Thyroid gland (tissue), 4 donors: ENCODE data around the gene GAB3.

Experiments
- CTCF ChIP-seq, 6 experiments: fragments of 200-600 bp in 3 of 6; fragments of 450-650 bp in 3 of 6; sonication (generic) in 3 of 6; IDR thresholded peaks; one replicate each; pipeline ENCODE4 v1.5.1; 2016 to 2019; ENCODE audit warnings: antibody characterized with exemption in 6 of 6, mild to moderate bottlenecking in 2 of 6, inconsistent platforms in 1 of 6, moderate library complexity in 1 of 6
- POLR2A ChIP-seq, 2 donors: fragments of 450-650 bp; IDR thresholded peaks; one replicate each; pipeline ENCODE4 v1.6.1; 2017; ENCODE audit warnings: antibody characterized with exemption in 2 of 2, mild to moderate bottlenecking in 2 of 2, moderate library complexity in 1 of 2

DNA sequence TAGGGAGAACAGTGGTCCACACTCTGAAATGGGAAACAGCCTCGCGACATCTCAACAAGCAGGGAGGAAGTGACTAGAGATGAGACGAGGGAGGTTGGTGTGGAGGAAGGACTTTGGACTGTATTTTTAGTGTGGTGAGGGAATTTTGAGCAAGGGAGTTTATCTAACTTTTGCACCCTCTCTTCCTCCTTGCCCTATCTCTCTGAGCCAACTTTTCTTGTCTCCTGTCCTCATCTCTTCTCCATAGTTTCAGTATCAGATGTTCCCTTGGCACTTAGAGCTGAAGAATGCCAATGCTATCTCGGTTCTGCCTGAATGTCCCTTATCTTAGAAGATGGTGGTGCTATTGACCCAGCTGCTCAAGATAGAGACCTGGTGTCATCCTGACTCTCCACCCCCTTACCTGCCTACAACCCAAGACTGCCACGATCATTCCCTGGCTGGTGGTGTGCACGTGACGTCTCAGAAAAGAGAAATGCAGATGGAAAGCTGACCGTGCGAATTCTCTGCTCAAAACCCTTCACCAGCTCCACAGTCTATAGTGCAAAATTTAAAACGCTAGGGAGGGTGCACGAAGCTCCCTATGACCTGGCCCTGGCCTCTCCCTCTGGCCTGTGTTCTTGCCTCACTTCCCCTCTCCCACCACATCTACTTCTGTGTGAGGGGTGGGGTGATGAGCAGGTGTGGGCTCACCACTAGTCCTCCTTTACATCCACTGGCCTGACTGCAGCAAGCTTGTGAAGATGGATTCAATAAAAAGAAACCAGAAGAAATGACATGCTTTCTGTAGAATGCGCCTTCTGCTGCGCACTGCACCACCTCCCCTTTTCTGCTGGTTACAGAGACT, 33.5 kb upstream of the GAB3 start:
- TF ChIP-seq CTCF (IDR thresholded peaks at IDR 0.05) (no peak), POLR2A (IDR thresholded peaks at IDR 0.05) (no peak)
